ENCODE data around the gene TRIM45. TPM values are rescaled to one million over a fixed set of nuclear protein-coding genes. Genes with fewer than 3 reads are reported as not detected.

The TRIM45 gene
- total and polyA plus RNA-seq, 2 donors (not counting 1 experiment from before 2014, with no cell fraction given), result 0.64 to 2.5 TPM

- H3K79me2 ChIP-seq (ENCODE audit: control insufficient read depth, insufficient read depth, low read length), result no peaks in the 10 kb centered on the region
- H4K20me1 ChIP-seq (ENCODE audit: control insufficient read depth, insufficient read depth, low read length, poor library complexity, severe bottlenecking), result no peaks in the 10 kb centered on the region
- ATAC-seq (ENCODE audit: low read depth) (no peak), DNase-seq (no peak)
- Mint-ChIP-seq H3K27ac (no peak overlapping the region), H3K27me3 (no peaks in the 10 kb centered on the region), H3K9me3 (ENCODE audit: insufficient read depth) (no peaks in the 10 kb centered on the region), H3K4me3 (no peak overlapping the region), H3K4me1 (peaks cover 2% of the 10 kb centered on the region)
- H3K4me2 ChIP-seq (replicated peaks; ENCODE audit: low read depth, low read length, poor library complexity, severe bottlenecking), result no peak overlapping the region
- ChIA-PET CTCF (interaction anchor here (0.6 to 3.0 kb wide), 10 partner anchors 9 to 827 kb away, joined by 3 to 14 read pairs (median 5); partner anchors contain the start of gene TTF2), POLR2A (no interaction called here)
- 93% methylated on average over 4 of the region's 4 CpGs for WGBS (ENCODE audit: insufficient coverage)
- no peak overlapping the region for H3K4me3 ChIP-seq (ENCODE audit: control extremely low read depth in 1 of 5, extremely low read depth in 1 of 5, insufficient read depth in 1 of 5, low read depth in 2 of 5, low read length in 4 of 5)
- H2AFZ ChIP-seq (ENCODE audit: insufficient read depth, low read depth, low read length, poor library complexity, severe bottlenecking), result no peak overlapping the region
- intact Hi-C loops (cut with micrococcal nuclease), result loop anchor here (10.0 kb wide), 1 partner anchor 605 kb away; no protein-coding TSS in a partner anchor
- TF ChIP-seq EZH2 (IDR thresholded peaks at IDR 0.05; ENCODE audit: borderline replicate concordance, insufficient read depth, low read depth, low read length, poor library complexity, severe bottlenecking) (no peak), CTCF (IDR thresholded peaks at IDR 0.05) (no peak)
- no peak overlapping the region for H3K27ac ChIP-seq (ENCODE audit: low read length in 2 of 2)
- H3K27me3 ChIP-seq (replicated peaks in 1 of 4; ENCODE audit: control extremely low read depth in 1 of 4, control insufficient read depth in 3 of 4, insufficient read depth in 4 of 4, low read length in 3 of 4), result no peaks in the 10 kb centered on the region
- H3K36me3 ChIP-seq (replicated peaks in 1 of 2; ENCODE audit: control extremely low read depth in 1 of 2, control insufficient read depth in 1 of 2, extremely low read depth in 1 of 2, insufficient read depth in 2 of 2, low read length in 1 of 2), result peaks cover 1 to 8% of the 10 kb centered on the region in 2 experiments
- no peaks in the 10 kb centered on the region for H3K4me1 ChIP-seq (ENCODE audit: control insufficient read depth in 2 of 2, insufficient read depth in 2 of 2, low read length in 2 of 2)
- H3K9ac ChIP-seq (ENCODE audit: low read length), result no peak overlapping the region
- H3K9me3 ChIP-seq (ENCODE audit: control extremely low read depth in 1 of 3, control insufficient read depth in 2 of 3, insufficient read depth in 1 of 3, low read length in 2 of 3), result no peaks in the 10 kb centered on the region
These were observed 52.2 kb downstream of the TRIM45 start for GRCh38 chr1:117069220-117069844.

- H3K27me3 Mint-ChIP-seq, result no peaks in the 10 kb centered on the region
- H3K27ac ChIP-seq (ENCODE audit: low read length in 2 of 2), result no peak overlapping the region
- no peak overlapping the region for H3K4me3 Mint-ChIP-seq
- ATAC-seq (ENCODE audit: low read depth) (no peak), DNase-seq (no peak)
- H3K4me1 Mint-ChIP-seq, result peaks cover 4% of the 10 kb centered on the region
- TF ChIP-seq EZH2 (IDR thresholded peaks at IDR 0.05; ENCODE audit: borderline replicate concordance, insufficient read depth, low read depth, low read length, poor library complexity, severe bottlenecking), result no peak
- no peak for TF ChIP-seq CTCF (IDR thresholded peaks at IDR 0.05)
- H3K36me3 ChIP-seq (replicated peaks in 1 of 2; ENCODE audit: control extremely low read depth in 1 of 2, control insufficient read depth in 1 of 2, extremely low read depth in 1 of 2, insufficient read depth in 2 of 2, low read length in 1 of 2), result peaks cover 1 to 4% of the 10 kb centered on the region in 2 experiments
- H3K4me1 ChIP-seq (ENCODE audit: control insufficient read depth in 2 of 2, insufficient read depth in 2 of 2, low read length in 2 of 2), result no peaks in the 10 kb centered on the region
- no peak overlapping the region for H2AFZ ChIP-seq (ENCODE audit: insufficient read depth, low read depth, low read length, poor library complexity, severe bottlenecking)
- no peaks in the 10 kb centered on the region for H4K20me1 ChIP-seq (ENCODE audit: control insufficient read depth, insufficient read depth, low read length, poor library complexity, severe bottlenecking)
- WGBS (ENCODE audit: insufficient coverage), result 100% methylated on average over 1 of the region's 5 CpGs
- no peak overlapping the region for H3K4me3 ChIP-seq (ENCODE audit: control extremely low read depth in 1 of 5, extremely low read depth in 1 of 5, insufficient read depth in 1 of 5, low read depth in 2 of 5, low read length in 4 of 5)
- no peaks in the 10 kb centered on the region for H3K27me3 ChIP-seq (replicated peaks in 1 of 4; ENCODE audit: control extremely low read depth in 1 of 4, control insufficient read depth in 3 of 4, insufficient read depth in 4 of 4, low read length in 3 of 4)
- H3K9ac ChIP-seq (ENCODE audit: low read length), result no peak overlapping the region
- H3K4me2 ChIP-seq (replicated peaks; ENCODE audit: low read depth, low read length, poor library complexity, severe bottlenecking), result no peak overlapping the region
- no peaks in the 10 kb centered on the region for H3K9me3 Mint-ChIP-seq (ENCODE audit: insufficient read depth)
- CTCF ChIA-PET, result interaction anchor here (0.6 to 3.0 kb wide), 10 partner anchors 25 to 1357 kb away, joined by 3 to 39 read pairs (median 6); partner anchors contain the start of genes GDAP2 and WDR3
- H3K27ac Mint-ChIP-seq, result no peak overlapping the region
- H3K9me3 ChIP-seq (ENCODE audit: control extremely low read depth in 1 of 3, control insufficient read depth in 2 of 3, insufficient read depth in 1 of 3, low read length in 2 of 3), result no peaks in the 10 kb centered on the region
- no peaks in the 10 kb centered on the region for H3K79me2 ChIP-seq (ENCODE audit: control insufficient read depth, insufficient read depth, low read length)
- POLR2A ChIA-PET, result no interaction called here
- intact Hi-C loops (cut with micrococcal nuclease), result loop anchor here (1.0 to 10.0 kb wide), 2 partner anchors 60 to 606 kb away; no protein-coding TSS in a partner anchor
These were observed 53.0 kb downstream of the TRIM45 start for GRCh38 chr1:117068580-117068979.
